ENCODE data around the gene SLC24A3. TPM values are rescaled to one million over a fixed set of nuclear protein-coding genes. Genes with fewer than 3 reads are reported as not detected.

SLC24A3 gene
- total and polyA plus RNA-seq, 2 experiments from 2014 or later, result 0.81 to 2.5 TPM

DNA sequence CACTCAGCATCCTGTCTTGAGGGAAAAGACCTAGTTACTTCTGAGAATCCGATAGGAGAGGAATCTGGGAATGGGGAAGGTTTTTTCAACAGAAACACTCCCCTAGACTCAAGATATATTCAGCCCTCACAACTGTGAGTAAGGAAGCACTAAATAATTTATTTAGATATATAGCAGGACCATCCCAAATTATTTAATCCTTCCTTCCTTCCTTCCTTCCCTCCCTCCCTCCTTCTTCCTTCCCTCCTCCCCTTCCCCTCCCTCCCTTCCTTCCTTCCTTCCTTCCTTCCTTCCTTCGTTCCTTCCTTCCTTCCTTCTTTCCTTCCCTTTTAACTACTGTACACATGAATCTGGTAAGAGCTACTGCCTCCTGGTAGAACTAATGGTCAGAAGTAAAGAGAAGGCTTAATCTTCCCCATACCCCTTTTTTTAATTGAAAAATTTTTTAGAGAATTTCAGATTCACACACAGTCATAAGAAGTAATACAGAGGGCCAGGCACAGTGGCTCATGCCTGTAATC lies 10.1 kb downstream of the SLC24A3 start:
- Mint-ChIP-seq H3K9me3 (peaks cover 5% of the 10 kb centered on the region; the same call in 2 of the 3 replicates), H3K27me3 (ENCODE audit: insufficient read depth, low read depth, poor library complexity) (peaks cover 1% of the 10 kb centered on the region), H3K4me1 (peaks cover 9% of the 10 kb centered on the region), H3K36me3 (ENCODE audit: low read depth) (peaks cover 5% of the 10 kb centered on the region; the same call in 2 of the 3 replicates), H3K27ac (no peak overlapping the region), H3K4me3 (no peak overlapping the region)
- Histone ChIP-seq H4K20me1 (replicated peaks; ENCODE audit: insufficient read depth) (no peaks in the 10 kb centered on the region), H3K9me2 (ENCODE audit: insufficient read depth) (peaks cover 9% of the 10 kb centered on the region), H3F3A (replicated peaks; ENCODE audit: low read depth) (no peaks in the 10 kb centered on the region), H3K4me1 (ENCODE audit: insufficient read depth) (no peaks in the 10 kb centered on the region), H3K4me2 (no peak overlapping the region), H3K4me3 (no peak overlapping the region), H3K36me3 (ENCODE audit: insufficient read depth) (no peaks in the 10 kb centered on the region), H3K79me2 (replicated peaks; ENCODE audit: insufficient read depth) (0 out of 2 replicates have a peak, but pooled peaks cover 4% of the 10 kb centered on the region), H3K27me3 (ENCODE audit: insufficient read depth) (no peaks in the 10 kb centered on the region), H2AFZ (no peak overlapping the region), H3K27ac (ENCODE audit: low read depth) (no peak overlapping the region)
- no peak for TF ChIP-seq JUNB (IDR thresholded peaks at IDR 0.05; ENCODE audit: unreplicated experiment)
- no peak for TF ChIP-seq CTCF (conservative IDR thresholded peaks at IDR 0.05; ENCODE audit: low read depth in 2 of 2)
- no peak for TF ChIP-seq POLR2AphosphoS5 (IDR thresholded peaks at IDR 0.05; ENCODE audit: low read depth)
- no peak for TF ChIP-seq NANOG (IDR thresholded peaks at IDR 0.05; ENCODE audit: borderline replicate concordance)
- DNase-seq (ENCODE audit: low spot score) (no peak), ATAC-seq (no peak)

GRCh38 chr20:19223640-19224039 lies 11.2 kb downstream of the SLC24A3 start:
- peaks cover 9% of the 10 kb centered on the region for H3K9me2 ChIP-seq (ENCODE audit: insufficient read depth)

DNA sequence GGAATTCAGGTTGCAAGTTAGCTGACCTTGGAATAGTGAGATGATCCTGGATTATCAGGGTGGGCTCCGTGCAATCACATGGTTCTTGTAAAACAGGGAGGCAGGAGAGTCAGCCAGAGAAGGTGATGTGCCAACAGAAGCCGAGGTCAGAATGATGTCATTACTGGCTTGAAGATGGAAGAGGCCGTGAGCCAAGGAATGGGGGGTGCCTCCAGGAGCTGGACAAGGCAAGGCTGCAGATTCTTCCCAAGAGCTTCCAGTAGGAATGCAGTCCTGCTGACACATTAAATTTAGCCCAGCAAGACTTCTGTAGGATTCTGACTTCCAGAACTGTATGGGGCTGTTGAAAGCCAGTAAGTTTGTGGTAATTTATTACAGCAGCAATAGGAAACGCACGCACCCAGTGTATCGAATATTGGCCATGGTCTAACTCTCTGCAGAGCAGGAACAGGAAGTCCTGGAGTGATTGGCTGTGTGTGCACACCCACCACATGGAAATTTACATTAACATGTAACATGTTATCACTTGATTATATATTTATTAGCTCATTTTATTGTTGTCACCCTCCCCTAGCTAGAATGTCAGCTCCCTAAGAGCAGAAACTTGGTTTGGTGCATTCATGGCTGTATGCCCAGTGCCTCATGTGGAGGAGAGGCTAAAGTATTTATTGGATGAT lies 19.1 kb downstream of the SLC24A3 start:
- no peak for ATAC-seq
- no peaks in the 10 kb centered on the region for H3K36me3 ChIP-seq (ENCODE audit: insufficient read depth)
- Mint-ChIP-seq H3K27me3 (ENCODE audit: insufficient read depth, low read depth, poor library complexity) (no peaks in the 10 kb centered on the region), H3K36me3 (ENCODE audit: low read depth) (peaks cover 3% of the 10 kb centered on the region; the same call in 2 of the 3 replicates), H3K4me1 (0 out of 3 replicates have a peak, but pooled peaks cover 4% of the 10 kb centered on the region), H3K4me3 (no peak overlapping the region), H3K9me3 (no peaks in the 10 kb centered on the region; the same call in 2 of the 3 replicates), H3K27ac (no peak overlapping the region)
- H3K4me3 ChIP-seq, result no peak overlapping the region
- no peaks in the 10 kb centered on the region for H3K79me2 ChIP-seq (replicated peaks; ENCODE audit: insufficient read depth)
- H3K27me3 ChIP-seq (ENCODE audit: insufficient read depth), result no peaks in the 10 kb centered on the region
- no peak overlapping the region for H3K4me2 ChIP-seq
- no peak overlapping the region for H2AFZ ChIP-seq
- DNase-seq (ENCODE audit: low spot score), result no peak
- H3K4me1 ChIP-seq (ENCODE audit: insufficient read depth), result no peaks in the 10 kb centered on the region
- H4K20me1 ChIP-seq (replicated peaks; ENCODE audit: insufficient read depth), result no peaks in the 10 kb centered on the region
- H3K27ac ChIP-seq (ENCODE audit: low read depth), result no peak overlapping the region
- H3K9me2 ChIP-seq (ENCODE audit: insufficient read depth), result 0 out of 2 replicates have a peak, but pooled peaks cover 4% of the 10 kb centered on the region
- H3F3A ChIP-seq (replicated peaks; ENCODE audit: low read depth), result no peaks in the 10 kb centered on the region
- TF ChIP-seq, protein P1, sequence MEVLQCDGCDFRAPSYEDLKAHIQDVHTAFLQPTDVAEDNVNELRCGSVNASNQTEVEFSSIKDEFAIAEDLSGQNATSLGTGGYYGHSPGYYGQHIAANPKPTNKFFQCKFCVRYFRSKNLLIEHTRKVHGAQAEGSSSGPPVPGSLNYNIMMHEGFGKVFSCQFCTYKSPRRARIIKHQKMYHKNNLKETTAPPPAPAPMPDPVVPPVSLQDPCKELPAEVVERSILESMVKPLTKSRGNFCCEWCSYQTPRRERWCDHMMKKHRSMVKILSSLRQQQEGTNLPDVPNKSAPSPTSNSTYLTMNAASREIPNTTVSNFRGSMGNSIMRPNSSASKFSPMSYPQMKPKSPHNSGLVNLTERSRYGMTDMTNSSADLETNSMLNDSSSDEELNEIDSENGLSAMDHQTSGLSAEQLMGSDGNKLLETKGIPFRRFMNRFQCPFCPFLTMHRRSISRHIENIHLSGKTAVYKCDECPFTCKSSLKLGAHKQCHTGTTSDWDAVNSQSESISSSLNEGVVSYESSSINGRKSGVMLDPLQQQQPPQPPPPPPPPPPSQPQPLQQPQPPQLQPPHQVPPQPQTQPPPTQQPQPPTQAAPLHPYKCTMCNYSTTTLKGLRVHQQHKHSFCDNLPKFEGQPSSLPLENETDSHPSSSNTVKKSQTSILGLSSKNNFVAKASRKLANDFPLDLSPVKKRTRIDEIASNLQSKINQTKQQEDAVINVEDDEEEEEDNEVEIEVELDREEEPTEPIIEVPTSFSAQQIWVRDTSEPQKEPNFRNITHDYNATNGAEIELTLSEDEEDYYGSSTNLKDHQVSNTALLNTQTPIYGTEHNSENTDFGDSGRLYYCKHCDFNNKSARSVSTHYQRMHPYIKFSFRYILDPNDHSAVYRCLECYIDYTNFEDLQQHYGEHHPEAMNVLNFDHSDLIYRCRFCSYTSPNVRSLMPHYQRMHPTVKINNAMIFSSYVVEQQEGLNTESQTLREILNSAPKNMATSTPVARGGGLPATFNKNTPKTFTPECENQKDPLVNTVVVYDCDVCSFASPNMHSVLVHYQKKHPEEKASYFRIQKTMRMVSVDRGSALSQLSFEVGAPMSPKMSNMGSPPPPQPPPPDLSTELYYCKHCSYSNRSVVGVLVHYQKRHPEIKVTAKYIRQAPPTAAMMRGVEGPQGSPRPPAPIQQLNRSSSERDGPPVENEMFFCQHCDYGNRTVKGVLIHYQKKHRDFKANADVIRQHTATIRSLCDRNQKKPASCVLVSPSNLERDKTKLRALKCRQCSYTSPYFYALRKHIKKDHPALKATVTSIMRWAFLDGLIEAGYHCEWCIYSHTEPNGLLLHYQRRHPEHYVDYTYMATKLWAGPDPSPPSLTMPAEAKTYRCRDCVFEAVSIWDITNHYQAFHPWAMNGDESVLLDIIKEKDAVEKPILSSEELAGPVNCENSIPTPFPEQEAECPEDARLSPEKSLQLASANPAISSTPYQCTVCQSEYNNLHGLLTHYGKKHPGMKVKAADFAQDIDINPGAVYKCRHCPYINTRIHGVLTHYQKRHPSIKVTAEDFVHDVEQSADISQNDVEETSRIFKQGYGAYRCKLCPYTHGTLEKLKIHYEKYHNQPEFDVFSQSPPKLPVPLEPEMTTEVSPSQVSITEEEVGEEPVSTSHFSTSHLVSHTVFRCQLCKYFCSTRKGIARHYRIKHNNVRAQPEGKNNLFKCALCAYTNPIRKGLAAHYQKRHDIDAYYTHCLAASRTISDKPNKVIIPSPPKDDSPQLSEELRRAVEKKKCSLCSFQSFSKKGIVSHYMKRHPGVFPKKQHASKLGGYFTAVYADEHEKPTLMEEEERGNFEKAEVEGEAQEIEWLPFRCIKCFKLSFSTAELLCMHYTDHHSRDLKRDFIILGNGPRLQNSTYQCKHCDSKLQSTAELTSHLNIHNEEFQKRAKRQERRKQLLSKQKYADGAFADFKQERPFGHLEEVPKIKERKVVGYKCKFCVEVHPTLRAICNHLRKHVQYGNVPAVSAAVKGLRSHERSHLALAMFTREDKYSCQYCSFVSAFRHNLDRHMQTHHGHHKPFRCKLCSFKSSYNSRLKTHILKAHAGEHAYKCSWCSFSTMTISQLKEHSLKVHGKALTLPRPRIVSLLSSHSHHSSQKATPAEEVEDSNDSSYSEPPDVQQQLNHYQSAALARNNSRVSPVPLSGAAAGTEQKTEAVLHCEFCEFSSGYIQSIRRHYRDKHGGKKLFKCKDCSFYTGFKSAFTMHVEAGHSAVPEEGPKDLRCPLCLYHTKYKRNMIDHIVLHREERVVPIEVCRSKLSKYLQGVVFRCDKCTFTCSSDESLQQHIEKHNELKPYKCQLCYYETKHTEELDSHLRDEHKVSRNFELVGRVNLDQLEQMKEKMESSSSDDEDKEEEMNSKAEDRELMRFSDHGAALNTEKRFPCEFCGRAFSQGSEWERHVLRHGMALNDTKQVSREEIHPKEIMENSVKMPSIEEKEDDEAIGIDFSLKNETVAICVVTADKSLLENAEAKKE (CRISPR knock-in tag; IDR thresholded peaks at IDR 0.05), result no peak
- TF ChIP-seq EZH2phosphoT487 (IDR thresholded peaks at IDR 0.05; ENCODE audit: unreplicated experiment), result no peak

More at GRCh38 chr20:19223640-19224039, 11.2 kb downstream of the SLC24A3 start:
- DNase-seq (ENCODE audit: low spot score) (no peak), ATAC-seq (no peak)
- Mint-ChIP-seq H3K4me3 (no peak overlapping the region), H3K27ac (no peak overlapping the region), H3K36me3 (ENCODE audit: low read depth) (peaks cover 5% of the 10 kb centered on the region; the same call in 2 of the 3 replicates), H3K9me3 (peaks cover 5% of the 10 kb centered on the region; the same call in 2 of the 3 replicates), H3K4me1 (peaks cover 7% of the 10 kb centered on the region), H3K27me3 (ENCODE audit: insufficient read depth, low read depth, poor library complexity) (peaks cover 1% of the 10 kb centered on the region)
- H3K36me3 ChIP-seq (ENCODE audit: insufficient read depth), result no peaks in the 10 kb centered on the region
- H3K4me3 ChIP-seq, result no peak overlapping the region
- no peaks in the 10 kb centered on the region for H3K4me1 ChIP-seq (ENCODE audit: insufficient read depth)
- TF ChIP-seq POLR2AphosphoS5 (IDR thresholded peaks at IDR 0.05; ENCODE audit: low read depth) (no peak), ZNF331 (CRISPR knock-in tag; IDR thresholded peaks at IDR 0.05; ENCODE audit: low read depth) (no peak), ZNF114 (CRISPR knock-in tag; IDR thresholded peaks at IDR 0.05) (no peak), STAT1 (IDR thresholded peaks at IDR 0.05; ENCODE audit: unreplicated experiment) (no peak)
- H4K20me1 ChIP-seq (replicated peaks; ENCODE audit: insufficient read depth), result no peaks in the 10 kb centered on the region
- no peak overlapping the region for H3K27ac ChIP-seq (ENCODE audit: low read depth)
- no peak overlapping the region for H2AFZ ChIP-seq
- no peaks in the 10 kb centered on the region for H3K27me3 ChIP-seq (ENCODE audit: insufficient read depth)
- no peak overlapping the region for H3K4me2 ChIP-seq
- H3K79me2 ChIP-seq (replicated peaks; ENCODE audit: insufficient read depth), result 0 out of 2 replicates have a peak, but pooled peaks cover 4% of the 10 kb centered on the region
- no peaks in the 10 kb centered on the region for H3F3A ChIP-seq (replicated peaks; ENCODE audit: low read depth)
